Bone marrow (tissue), 2 donors: ENCODE results near the gene SNX24.
A peak's percentile ranks its signal among the peaks of the same experiment; 100 is the strongest.

Experiments used
- DNase-seq, 2 donors: peaks; one replicate each; lab custom pipeline; 2025; lab: John Stamatoyannopoulos, UW

The SNX24 gene

DNA sequence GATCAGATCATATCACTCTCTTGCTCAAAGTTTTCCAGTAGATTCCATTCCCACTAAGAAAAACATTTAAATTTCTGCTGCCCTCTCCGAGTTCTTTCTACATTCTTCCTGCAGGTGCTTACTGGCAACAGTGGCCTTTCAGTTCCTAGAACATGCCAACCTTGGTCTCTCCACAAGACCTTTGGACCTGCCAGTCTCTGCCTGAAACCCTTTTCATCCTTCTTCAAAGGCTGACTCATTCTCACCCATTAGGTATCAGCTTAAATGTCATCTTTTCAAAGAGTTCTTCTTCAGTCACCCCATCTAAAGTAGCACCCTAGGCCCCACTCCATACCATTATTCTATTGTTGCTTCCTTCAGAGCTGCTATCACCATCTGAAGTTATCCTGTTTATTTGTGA lies 169.3 kb downstream of the SNX24 start:
- DNase-seq, result no peak

DNA sequence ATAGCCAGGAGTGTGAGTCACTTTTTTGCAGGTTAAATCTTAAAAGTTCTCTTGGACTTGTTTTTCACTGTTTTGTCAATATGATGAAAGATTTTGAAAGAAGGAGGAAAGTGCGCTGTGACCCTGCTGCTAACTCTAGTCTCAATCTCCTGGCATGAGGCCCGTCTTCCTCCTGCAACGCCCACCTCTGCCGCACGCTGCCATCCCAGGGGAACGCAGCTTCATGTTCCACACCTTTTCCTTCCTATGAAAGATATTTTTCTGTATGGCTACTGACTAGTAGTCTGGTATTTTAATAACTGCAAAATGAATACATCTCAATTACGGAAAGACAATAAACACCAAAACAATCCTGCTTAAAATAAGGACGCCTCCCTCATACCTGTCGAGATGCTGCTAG lies 182.8 kb downstream of the SNX24 start:
- no peak for DNase-seq

DNA sequence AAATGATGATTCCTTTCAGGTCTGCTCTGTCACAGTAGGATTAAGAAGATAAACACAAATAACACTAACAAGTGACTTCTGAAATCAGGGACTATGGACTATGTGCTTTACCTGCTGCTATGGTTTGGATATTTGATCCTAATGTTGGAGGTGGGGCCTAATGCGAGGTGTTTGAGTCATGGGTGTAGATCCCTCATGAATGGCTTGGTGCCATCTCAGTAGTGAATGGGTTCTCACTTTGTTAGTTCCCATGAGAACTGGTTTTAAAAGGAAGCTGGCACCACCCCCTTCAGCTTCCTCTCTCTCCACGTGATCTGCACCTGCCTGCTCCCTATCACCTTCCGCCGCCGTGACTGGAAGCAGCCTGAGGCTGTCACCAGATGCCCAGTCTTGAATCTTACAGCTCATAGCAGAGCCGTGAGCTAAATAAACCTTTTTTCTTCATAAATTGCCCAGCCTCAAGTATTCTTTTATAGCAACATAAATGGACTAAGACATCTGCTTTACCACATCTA lies 187.8 kb downstream of the SNX24 start:
- no peak for DNase-seq

DNA sequence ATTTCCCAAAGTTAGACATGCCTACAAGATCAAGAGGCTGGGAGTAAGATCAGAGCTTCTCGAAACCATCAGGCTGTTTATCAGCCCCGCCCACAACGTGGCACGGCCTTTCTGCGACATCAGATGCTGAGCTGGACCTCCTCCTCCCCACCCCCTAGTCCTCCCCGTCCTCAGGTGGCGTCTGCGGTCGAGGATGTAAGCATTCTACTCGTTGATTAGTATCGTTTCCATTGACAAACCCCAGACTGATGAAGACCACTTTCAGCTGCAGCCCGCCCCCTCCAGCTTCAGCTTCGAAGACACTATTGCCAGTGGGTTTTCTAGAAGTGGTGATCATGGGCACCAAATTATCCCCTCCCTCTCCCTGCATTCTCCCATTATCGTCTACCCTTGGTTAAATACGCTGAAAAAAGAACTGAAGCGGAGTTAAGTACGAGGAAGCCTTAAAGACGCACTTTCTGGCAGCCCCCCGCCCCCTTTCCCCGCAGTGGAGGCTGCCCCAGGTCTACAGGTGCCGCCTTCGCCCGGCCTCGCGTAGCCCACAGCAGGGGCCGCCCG lies 190.0 kb downstream of the SNX24 start:
- no peak for DNase-seq

DNA sequence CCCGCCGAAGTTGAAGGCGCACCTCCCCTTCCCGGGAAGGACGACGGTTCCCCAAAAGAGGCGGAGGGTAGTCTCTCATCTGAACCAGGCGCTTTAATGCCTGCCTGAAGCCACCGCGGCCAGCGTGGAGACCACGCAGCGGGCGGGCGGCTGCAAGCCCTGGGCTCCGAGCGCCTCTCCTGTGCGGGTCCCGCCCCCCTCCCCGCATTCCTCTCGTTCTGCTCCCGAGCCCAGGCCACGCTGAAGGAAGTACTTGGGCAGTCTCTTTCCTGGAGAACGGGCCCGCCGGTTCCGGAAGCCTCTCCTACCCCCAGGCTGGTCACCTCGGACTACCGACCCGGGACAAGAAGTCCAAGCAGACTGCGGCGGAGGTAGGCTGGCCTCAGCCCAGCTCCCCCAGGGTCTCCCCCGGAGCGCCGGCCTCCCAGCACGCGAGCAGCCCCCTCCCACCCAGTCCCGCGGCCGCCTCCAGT lies 190.5 kb downstream of the SNX24 start:
- DNase-seq, result no peak

DNA sequence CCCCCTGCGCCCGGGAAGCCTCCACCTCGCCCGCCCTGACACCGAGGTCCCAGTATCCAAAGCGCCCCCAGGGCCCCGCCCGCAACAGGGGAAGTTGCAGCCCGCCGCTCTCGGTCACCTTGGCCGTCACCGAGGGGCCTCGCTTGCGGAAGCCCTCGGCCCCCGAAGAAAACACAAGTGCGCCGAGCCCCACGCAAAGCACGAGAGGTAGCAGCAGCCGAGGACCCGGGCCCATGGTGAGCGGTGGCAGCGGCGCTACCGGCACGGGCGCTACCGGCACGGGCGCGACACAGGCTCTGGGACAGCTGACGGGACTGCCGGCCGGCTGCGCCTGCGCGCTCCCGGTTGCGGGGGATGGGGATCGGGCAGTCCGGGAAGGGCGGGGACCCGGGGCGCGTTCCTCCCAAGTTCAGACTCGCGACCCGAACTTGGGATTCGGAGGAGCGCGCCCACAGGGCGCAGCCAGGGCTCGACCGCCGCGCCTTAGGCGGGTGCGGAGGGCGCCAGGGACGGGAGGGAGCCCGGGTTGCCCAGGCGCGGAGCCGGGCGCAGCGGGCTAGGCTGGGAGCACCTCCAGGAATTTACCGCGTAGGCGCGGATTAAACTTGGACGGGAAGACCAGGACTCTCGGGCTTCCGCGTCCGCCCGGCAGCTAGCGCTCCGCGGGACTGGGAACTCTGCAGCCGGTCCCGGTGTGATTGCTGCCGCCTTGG lies 191.1 kb downstream of the SNX24 start, which contains the start of gene PPIC:
Gene PPIC, minus strand, starts transcription at position 335 of the 713 bp plus-strand sequence. Its CDS starts 100 bp downstream, at position 235.
- peak in 1 of 2 donors; percentile 34 for DNase-seq

DNA sequence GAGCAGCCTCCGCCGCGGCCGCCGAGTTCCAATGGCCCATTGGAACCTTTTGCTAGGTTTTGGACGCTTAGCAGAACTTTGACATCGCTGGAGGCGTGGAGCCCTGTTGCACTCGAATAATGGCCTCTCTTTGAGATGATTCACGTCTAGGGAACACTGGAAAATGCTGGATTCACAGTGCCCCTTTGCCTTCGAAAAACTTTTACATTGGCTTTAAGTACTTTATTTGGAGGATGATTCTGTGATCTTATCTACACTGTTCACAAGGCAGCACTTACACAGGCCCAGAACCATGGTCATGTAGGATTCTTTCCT lies 191.6 kb downstream of the SNX24 start:
- DNase-seq, result no peak

DNA sequence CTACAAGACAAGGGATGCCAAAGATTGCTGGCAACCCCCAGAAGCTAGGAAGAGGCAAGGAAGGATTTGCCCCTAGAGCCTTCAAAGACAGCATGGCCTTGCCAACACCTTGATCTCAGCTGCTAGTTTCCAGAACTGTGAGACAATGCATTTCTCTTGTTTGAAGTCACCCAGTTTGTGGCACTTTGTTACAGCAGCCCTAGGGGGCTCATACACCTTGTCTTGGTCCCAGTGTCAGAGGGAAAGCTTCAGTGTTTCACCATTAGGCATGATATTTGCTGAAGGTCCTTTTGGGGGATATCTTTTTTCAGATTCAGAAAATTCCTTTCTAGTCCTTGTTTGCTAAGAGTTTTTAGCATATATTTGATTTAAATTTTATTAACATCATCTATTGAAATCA lies 194.3 kb downstream of the SNX24 start:
- no peak for DNase-seq

DNA sequence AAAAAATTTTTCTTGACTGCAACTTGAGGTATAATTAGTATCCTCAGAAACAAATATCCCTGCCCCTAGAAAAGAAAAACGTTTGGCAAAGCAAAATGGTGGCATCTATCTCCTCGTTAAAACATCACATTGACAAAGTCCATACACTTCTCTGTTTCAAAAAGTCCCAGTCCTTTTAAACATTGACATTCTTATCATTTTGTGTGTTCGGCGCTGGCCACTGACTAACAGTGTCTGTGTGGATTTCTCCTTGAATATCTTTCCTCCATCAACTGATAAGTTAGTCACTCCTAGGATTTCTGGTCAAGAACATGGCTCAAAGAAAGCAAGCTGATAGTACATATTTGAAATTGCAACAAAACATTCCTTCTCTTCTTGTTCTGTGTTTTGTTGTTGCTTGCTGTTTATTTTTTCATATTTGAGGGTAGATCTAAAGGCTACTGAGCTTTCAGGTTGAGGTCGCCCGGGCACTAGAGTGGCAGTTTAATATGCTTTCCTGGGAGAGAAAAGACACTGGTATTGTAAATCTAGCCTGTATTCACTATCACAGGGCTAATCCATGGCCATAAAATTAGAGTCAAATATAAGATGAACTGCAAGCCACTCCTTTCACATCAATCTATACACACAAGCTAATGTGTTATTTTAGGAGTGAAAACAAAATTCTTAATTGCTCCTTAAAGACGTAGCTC lies 199.7 kb downstream of the SNX24 start:
- no peak for DNase-seq

DNA sequence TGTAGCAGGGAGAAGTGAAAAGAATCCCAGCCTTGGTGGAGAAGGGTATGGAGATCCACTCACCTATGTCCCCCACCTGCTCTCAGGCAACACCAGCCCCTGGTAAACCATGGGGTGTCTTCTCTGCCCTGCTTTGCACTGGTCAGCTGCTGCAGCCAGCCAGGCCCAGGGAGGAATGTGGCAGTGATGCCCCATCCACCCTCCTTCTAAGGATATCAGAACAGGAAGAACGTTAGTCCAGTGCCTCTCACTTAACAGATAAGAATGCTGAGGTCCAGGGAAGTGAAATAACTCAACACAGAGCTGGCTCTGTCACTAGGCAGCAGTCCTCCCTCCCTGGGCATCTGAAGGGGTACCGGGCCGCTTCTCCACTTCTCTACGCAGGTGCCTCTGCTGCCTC lies 200.8 kb downstream of the SNX24 start:
- DNase-seq, result no peak

DNA sequence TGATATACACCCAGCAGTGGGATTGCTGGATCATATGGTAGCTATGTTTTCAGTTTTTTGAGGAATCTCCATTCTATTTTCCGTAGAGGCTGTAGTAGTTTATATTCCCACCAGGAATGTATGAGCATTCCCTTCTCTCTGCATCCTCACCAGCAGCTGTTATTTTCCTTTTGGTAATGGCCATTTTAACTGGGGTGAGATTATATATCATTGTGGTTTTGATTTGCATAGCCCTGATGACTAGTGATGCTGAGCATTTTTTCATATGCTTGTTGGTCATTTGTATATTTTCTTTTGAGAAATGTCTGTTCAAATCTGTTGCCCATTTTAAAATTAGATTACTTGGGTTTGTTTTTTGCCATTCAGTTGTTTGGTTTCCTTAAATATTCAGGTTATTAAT lies 202.3 kb downstream of the SNX24 start:
- DNase-seq, result no peak

DNA sequence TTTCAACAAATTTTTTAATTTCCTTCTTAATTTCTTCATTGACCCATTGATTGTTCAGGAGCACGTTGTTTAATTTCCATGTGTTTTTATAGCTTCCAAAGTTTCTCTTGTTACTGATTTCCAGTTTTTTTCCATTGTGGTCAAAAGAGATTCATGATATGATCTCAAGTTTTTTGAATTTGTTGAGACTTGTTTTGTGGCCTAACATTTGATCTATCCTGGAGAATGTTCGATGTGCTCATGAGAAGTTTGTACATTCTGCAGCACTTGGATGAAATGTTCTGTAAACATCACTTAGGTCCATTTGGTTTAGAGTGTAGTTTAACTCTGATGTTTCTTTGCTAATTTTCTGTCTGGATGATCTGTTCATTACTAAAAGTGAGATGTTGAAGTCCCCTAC lies 205.8 kb downstream of the SNX24 start:
- DNase-seq, result no peak
